Measurements from ENCODE around the gene KLK14. TPM values are rescaled to one million over a fixed set of nuclear protein-coding genes. Genes with fewer than 3 reads are reported as not detected.
A peak's percentile ranks its signal among the peaks of the same experiment; 100 is the strongest.

KLK14 gene, protein sequence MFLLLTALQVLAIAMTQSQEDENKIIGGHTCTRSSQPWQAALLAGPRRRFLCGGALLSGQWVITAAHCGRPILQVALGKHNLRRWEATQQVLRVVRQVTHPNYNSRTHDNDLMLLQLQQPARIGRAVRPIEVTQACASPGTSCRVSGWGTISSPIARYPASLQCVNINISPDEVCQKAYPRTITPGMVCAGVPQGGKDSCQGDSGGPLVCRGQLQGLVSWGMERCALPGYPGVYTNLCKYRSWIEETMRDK
- total RNA-seq = 0.10 TPM

DNA sequence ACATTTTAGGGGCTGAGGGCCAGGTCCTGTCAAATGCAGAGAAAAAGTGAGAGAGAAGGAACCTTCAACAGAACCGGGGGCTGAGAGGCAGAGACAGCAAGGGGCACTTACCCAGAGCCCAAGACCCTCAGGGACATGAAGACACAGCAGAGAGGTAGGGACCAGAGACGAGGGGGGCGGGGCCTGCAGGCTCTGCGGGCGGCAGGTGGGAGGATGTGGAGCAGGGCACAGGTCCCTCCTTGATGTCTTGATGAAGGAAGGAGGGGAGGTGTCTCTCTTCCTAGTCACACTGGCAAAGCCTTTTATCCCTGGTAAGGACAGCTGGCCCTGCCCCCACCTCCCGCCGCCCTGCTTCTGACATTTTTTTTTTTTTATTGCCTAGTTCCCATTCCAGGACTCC is at the start of gene KLK14:
KLK14 (minus strand) TSS at position 277 of the 400 bp plus-strand sequence; CDS start at position 4, 273 bp downstream.
- Histone ChIP-seq H3K27me3 (ENCODE audit: insufficient read depth, low read length) (no peaks in the 10 kb centered on the region), H3K4me3 (ENCODE audit: low read length) (no peak within 1 kb of the TSS), H3K4me1 (ENCODE audit: insufficient read depth, low read length) (no peaks in the 10 kb centered on the region), H3K9me3 (ENCODE audit: low read depth, low read length) (no peaks in the 10 kb centered on the region)

DNA sequence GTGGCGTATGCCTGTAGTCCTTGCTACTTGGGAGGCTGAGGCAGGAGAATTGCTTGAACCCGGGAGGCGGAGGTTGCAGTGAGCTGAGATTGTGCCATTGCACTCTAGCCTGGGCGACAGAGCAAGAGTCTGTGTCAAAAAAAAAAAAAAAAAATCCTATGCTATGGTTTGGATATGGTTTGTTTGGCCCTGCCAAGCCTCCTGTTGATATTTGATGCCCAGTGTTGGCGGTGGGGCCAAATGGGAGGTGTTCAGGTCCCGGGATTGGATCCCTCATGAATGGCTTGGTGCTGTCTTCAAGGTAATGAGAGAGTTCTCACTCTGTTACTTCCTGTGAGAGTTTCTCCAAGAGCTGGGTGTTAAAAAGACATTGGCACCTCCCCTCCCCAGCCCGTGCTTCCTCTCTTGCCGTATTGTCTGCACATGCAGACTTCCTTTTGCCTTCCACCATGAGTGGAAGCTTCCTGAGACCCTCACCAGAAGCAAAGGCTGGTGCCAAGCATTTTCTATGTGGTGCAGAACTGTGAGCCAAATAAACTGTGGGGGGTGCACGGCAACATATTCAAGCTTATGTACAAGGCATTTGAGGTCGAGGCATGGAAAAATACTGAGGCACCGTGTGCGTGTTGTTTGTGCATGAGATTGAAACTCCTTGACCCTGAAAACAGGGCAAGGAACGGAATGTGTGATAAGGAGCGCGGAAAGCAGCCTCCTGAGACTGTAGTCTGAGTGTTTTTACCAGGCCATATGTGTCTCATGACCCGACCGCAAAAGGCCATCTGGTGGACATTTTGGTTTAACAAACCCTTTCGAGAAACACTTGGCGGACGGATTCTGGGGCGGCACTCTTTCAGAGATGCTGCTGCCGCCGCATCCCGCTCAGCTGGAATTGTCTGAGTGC is 49.3 kb upstream of the KLK14 start:
- Histone ChIP-seq H3K27me3 (ENCODE audit: insufficient read depth, low read length) (no peaks in the 10 kb centered on the region), H3K4me1 (ENCODE audit: insufficient read depth, low read length) (peaks cover 94% of the 10 kb centered on the region), H3K9me3 (ENCODE audit: low read depth, low read length) (peaks cover 4% of the 10 kb centered on the region), H3K4me3 (ENCODE audit: low read length) (no peak overlapping the region)

DNA sequence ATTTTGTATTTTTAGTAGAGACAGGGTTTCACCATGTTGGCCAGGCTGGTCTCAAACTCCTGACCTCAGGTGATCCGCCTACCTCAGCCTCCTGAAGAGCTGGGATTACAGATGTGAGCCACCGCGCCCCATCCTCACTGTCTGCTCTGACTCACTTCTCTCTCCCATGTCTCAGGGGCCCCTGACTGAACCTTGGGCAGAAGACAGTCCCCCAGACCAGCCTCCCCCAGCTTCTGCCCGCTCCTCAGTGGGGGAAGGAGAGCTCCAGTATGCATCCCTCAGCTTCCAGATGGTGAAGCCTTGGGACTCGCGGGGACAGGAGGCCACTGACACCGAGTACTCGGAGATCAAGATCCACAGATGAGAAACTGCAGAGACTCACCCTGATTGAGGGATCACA is 47.0 kb upstream of the KLK14 start:
- no peaks in the 10 kb centered on the region for H3K9me3 ChIP-seq (ENCODE audit: low read depth, low read length)
- H3K4me3 ChIP-seq (ENCODE audit: low read length) = no peak overlapping the region
- peaks cover 85% of the 10 kb centered on the region for H3K4me1 ChIP-seq (ENCODE audit: insufficient read depth, low read length)
- H3K27me3 ChIP-seq (ENCODE audit: insufficient read depth, low read length) = no peaks in the 10 kb centered on the region

DNA sequence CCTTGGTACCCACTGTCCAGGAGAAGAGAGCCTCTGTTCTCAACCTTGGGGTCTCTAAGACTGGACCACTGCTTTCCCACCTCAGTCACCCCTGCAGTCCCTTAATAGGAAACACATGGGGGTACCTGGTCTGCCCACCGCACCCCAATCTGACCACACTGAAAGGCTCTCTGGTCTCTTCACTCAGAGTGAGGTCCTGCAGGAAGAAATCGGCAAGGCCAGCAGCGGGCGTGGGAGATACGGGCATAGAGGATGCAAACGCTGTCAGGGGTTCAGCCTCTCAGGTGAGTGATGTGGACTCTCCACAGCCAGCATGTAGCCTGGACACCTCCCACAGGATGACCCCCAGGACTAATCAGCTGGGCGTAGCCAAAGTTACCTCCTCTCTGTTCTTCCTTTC is 45.5 kb upstream of the KLK14 start:
- peaks cover 87% of the 10 kb centered on the region for H3K4me1 ChIP-seq (ENCODE audit: insufficient read depth, low read length)
- H3K27me3 ChIP-seq (ENCODE audit: insufficient read depth, low read length) = no peaks in the 10 kb centered on the region
- no peaks in the 10 kb centered on the region for H3K9me3 ChIP-seq (ENCODE audit: low read depth, low read length)
- H3K4me3 ChIP-seq (ENCODE audit: low read length) = peak overlapping the region; percentile 53

DNA sequence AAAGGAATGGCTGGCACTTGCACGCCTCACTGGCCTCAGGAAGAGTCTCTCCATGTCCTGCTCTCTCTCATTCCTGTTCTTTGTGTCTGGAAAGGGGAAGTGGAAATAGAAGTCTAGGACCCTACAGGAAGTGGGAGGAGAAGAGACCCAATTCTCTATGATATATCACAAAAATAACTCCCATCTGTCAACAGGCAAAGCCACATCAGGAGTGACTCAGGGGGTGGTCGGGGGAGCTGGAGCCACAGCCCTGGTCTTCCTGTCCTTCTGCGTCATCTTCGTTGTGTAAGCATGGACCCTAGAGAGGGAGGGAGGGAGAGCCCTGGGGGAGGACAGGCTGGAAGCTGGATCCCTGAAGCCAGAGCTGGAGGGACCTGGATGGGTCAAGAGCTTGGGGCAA is 45.1 kb upstream of the KLK14 start:
- peak overlapping the region; percentile 53 for H3K4me3 ChIP-seq (ENCODE audit: low read length)

DNA sequence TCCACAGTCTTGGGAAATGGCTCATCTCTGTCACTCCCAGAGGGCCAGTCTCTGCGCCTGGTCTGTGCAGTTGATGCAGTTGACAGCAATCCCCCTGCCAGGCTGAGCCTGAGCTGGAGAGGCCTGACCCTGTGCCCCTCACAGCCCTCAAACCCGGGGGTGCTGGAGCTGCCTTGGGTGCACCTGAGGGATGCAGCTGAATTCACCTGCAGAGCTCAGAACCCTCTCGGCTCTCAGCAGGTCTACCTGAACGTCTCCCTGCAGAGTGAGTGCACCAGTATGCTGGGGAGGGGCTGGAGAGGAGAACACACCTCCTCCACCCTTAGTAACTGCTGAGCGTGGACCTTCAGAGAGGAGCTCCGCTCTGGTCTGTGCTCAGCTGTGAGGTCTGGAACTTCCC is 44.3 kb upstream of the KLK14 start:
- H3K9me3 ChIP-seq (ENCODE audit: low read depth, low read length) = no peaks in the 10 kb centered on the region
- H3K27me3 ChIP-seq (ENCODE audit: insufficient read depth, low read length) = no peaks in the 10 kb centered on the region
- peaks cover 90% of the 10 kb centered on the region for H3K4me1 ChIP-seq (ENCODE audit: insufficient read depth, low read length)
- H3K4me3 ChIP-seq (ENCODE audit: low read length) = peak overlapping the region; percentile 53

More for the DNA sequence above, 45.1 kb upstream of the KLK14 start:
- Histone ChIP-seq H3K9me3 (ENCODE audit: low read depth, low read length) (no peaks in the 10 kb centered on the region), H3K4me1 (ENCODE audit: insufficient read depth, low read length) (peaks cover 89% of the 10 kb centered on the region), H3K27me3 (ENCODE audit: insufficient read depth, low read length) (no peaks in the 10 kb centered on the region)

DNA sequence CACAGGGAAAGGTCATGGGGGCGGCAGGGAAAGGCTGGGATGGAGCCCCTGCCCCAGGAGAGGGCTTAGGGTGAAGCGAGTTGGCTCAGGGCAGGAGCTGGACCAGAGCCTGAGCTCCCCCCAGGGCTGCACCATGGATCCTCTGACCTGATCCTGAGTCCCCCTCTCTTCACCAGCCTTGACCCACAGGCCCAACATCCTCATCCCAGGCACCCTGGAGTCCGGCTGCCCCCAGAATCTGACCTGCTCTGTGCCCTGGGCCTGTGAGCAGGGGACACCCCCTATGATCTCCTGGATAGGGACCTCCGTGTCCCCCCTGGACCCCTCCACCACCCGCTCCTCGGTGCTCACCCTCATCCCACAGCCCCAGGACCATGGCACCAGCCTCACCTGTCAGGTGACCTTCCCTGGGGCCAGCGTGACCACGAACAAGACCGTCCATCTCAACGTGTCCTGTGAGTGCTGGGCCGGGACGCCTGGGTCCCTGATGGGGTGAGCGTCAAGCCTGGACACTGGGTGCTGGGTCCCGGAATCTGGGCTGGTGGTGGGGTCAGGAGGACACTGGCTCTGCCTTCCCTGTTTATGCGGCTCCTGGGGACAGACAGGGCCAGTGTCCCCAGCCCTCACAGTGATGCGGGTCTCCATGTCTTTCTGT is 42.9 kb upstream of the KLK14 start:
- Histone ChIP-seq H3K4me1 (ENCODE audit: insufficient read depth, low read length) (peaks cover 91% of the 10 kb centered on the region), H3K4me3 (ENCODE audit: low read length) (peak overlapping the region; percentile 53), H3K27me3 (ENCODE audit: insufficient read depth, low read length) (no peaks in the 10 kb centered on the region), H3K9me3 (ENCODE audit: low read depth, low read length) (no peaks in the 10 kb centered on the region)

DNA sequence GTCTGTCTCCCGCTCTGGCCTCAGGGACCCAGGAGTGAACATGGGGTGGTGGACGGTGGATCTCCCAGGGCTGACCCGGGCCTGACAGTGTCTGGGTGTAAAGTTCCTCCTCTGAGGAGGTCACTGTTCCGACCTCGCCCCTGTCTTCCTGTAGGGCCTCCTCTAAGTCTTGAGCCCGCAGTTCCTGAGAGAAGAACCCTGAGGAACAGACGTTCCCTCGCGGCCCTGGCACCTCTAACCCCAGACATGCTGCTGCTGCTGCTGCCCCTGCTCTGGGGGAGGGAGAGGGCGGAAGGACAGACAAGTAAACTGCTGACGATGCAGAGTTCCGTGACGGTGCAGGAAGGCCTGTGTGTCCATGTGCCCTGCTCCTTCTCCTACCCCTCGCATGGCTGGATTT is 42.0 kb upstream of the KLK14 start, which contains the start of gene SIGLEC9:
SIGLEC9 (plus strand) TSS at position 178 of the 400 bp plus-strand sequence; CDS start at position 247, 69 bp downstream.
- Histone ChIP-seq H3K4me1 (ENCODE audit: insufficient read depth, low read length) (peaks cover 91% of the 10 kb centered on the region), H3K27me3 (ENCODE audit: insufficient read depth, low read length) (no peaks in the 10 kb centered on the region), H3K4me3 (ENCODE audit: low read length) (peak within 1 kb of the TSS; percentile 53), H3K9me3 (ENCODE audit: low read depth, low read length) (no peaks in the 10 kb centered on the region)

DNA sequence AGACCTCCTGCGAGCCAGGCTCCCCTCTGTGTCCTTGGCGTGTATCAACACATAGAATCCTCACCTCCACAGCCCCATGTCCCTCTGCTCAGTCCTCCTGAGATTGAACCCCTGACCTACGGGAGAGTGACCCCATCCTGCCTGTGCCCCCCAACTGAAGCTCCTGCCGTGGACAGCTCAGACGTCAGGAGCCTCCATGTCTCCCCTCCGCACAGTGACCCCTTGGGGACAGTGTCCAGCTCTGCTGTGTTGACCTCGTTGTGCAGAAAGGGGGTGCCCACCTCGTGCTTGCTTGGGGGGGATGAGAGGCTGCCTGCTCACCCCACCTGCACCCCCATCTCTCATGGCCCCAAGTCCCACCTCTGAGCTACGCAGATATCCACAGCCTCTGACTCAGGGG is 41.5 kb upstream of the KLK14 start:
- no peaks in the 10 kb centered on the region for H3K9me3 ChIP-seq (ENCODE audit: low read depth, low read length)
- no peaks in the 10 kb centered on the region for H3K27me3 ChIP-seq (ENCODE audit: insufficient read depth, low read length)
- no peak overlapping the region for H3K4me3 ChIP-seq (ENCODE audit: low read length)
- peaks cover 91% of the 10 kb centered on the region for H3K4me1 ChIP-seq (ENCODE audit: insufficient read depth, low read length)

DNA sequence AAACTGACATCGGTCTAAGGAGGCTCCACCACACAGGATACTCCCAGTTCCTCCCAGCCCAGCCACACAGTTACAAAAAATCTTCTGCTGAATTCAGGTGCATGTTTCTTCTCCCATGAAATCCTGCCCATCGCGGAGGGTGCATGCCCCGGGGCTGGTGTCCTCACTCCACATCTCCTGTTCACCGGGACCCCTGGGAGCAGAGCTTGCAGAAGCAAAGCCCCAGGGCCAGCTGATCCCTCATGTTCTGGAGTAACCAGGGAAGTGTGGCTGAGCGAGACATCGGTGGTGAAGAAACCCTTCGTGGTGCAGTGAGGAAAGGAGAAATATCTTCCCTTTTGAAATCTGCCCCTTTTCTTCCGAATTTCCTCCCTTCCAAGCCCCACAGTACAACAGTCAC is 41.1 kb upstream of the KLK14 start:
- H3K4me1 ChIP-seq (ENCODE audit: insufficient read depth, low read length) = peaks cover 88% of the 10 kb centered on the region
- peak overlapping the region; percentile 10 for H3K4me3 ChIP-seq (ENCODE audit: low read length)
- no peaks in the 10 kb centered on the region for H3K27me3 ChIP-seq (ENCODE audit: insufficient read depth, low read length)
- no peaks in the 10 kb centered on the region for H3K9me3 ChIP-seq (ENCODE audit: low read depth, low read length)

DNA sequence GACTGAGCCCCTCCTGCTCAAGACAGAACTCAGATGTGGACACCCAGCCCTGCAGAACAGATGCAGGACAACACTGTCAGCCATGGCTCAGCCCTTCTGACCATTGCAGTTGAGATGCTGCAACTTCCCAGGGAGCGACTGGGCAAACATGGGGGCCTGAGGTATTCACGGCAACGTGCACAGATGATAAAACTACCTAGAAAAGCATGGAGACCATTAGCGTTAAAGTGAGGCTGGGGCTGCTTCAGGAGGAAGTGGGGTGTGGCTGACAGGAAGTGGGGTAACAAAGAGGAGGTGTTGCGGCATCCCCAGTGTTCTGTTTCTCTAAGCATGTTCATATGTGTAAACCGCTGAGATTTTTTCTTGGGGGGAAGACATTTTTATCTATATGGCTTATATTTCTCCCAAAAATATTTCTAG is 40.7 kb upstream of the KLK14 start:
- H3K27me3 ChIP-seq (ENCODE audit: insufficient read depth, low read length) = no peaks in the 10 kb centered on the region
- H3K4me1 ChIP-seq (ENCODE audit: insufficient read depth, low read length) = peaks cover 84% of the 10 kb centered on the region
- no peaks in the 10 kb centered on the region for H3K9me3 ChIP-seq (ENCODE audit: low read depth, low read length)
- peak overlapping the region; percentile 18 for H3K4me3 ChIP-seq (ENCODE audit: low read length)

DNA sequence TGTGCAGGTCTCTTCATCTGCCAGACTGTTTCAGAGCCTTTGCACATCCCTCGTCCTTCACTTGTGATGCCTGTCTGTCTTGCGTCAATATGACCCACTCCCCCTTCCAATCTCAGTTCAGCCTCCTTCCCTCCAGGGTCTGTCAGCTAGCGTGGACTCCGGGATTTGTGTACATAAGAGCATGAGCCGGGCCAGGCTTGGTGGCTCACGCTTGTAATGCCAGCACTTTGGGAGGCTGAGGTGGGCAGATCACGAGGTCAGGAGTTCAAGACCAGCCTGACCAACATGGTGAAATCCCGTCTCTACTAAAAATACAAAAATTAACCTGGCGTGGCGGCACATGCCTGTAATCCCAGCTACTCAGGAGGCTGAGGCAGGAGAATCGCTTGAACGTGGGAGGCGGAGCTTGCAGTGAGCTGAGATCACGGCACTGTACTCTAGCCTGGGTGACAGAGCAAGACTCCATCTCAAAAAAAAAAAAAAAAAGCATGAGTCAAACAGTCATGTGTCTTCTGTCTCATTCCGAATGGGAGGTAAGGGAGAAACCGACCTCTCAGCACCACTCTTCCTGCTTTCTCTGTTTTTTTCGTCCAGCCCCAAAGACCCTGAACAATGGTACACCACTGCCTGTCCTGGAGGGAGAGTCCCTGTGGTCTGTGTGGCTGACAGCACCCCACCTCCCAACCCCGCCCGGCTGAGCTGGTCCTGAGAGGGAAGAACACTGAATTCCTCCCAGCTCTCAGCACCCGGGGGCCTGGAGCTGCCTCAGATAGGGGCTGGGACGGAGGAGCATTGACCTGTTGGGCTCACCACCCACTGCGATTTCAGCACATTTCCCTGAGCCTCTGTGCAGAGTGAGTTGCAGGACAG is 39.7 kb upstream of the KLK14 start:
- Histone ChIP-seq H3K4me3 (ENCODE audit: low read length) (peak overlapping the region; percentile 18), H3K4me1 (ENCODE audit: insufficient read depth, low read length) (peaks cover 74% of the 10 kb centered on the region), H3K27me3 (ENCODE audit: insufficient read depth, low read length) (no peaks in the 10 kb centered on the region), H3K9me3 (ENCODE audit: low read depth, low read length) (no peaks in the 10 kb centered on the region)

DNA sequence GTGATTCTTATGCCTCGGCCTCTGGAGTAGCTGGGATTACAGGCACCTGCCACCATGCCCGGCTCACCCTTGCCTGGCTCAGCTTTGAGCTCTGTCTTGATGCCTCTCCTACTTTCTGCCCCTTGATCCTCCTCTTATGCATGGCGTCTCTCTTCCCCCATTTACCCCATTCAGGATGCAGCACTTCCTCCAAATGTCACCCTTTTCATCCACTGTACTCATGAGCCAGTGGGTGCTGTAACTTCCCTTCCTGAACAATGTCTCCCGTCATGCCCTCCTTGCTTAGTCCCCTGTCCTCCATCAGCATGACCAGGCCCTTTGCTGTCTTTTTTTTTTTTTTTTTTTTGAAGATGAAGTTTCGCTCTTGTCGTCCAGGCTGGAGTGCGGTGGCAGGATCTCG is 38.6 kb upstream of the KLK14 start:
- Histone ChIP-seq H3K9me3 (ENCODE audit: low read depth, low read length) (no peaks in the 10 kb centered on the region), H3K4me3 (ENCODE audit: low read length) (no peak overlapping the region), H3K27me3 (ENCODE audit: insufficient read depth, low read length) (no peaks in the 10 kb centered on the region), H3K4me1 (ENCODE audit: insufficient read depth, low read length) (peaks cover 78% of the 10 kb centered on the region)

DNA sequence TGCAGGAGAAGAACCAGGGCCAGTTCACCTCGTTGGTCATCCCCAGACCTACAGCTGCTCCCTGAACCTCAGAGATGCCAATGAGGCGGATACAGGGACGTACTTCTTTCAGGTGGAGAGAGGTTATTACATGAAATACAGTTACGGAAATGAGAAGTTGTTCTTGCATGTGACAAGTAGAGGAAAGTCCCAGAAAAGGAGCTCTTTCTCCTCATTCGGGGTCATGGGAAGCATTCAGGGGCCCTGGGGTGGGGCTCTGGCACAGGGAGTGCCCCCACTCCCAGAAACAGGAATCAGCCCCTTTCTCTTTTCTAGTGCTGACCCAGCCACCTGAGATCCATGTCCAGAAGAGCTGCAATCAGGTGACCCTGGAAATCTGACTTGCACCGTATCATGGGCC is 37.5 kb upstream of the KLK14 start:
- Histone ChIP-seq H3K4me1 (ENCODE audit: insufficient read depth, low read length) (peaks cover 79% of the 10 kb centered on the region), H3K27me3 (ENCODE audit: insufficient read depth, low read length) (no peaks in the 10 kb centered on the region)

More for the DNA sequence above, 37.5 kb upstream of the KLK14 start:
- Histone ChIP-seq H3K4me3 (ENCODE audit: low read length) (no peak overlapping the region), H3K9me3 (ENCODE audit: low read depth, low read length) (no peaks in the 10 kb centered on the region)
